A673 (cell line): ENCODE measurements around the gene PSMB11.

Experiments used
- CTCF ChIP-seq: fragments of 300-800, 200-600 bp; sonication (generic); conservative IDR thresholded peaks from 2 replicates; pipeline ENCODE4 v1.5.1; 2017; ENCODE audit warnings: low read depth, mild to moderate bottlenecking, antibody characterized with exemption, low read length, moderate library complexity, mixed read lengths
- EZH2 ChIP-seq: fragments of 200-600 bp; sonication (generic); IDR thresholded peaks from 2 replicates; pipeline ENCODE4 v1.6.1; 2017; ENCODE audit warnings: borderline replicate concordance, low read depth, mild to moderate bottlenecking, mixed read lengths, antibody characterized with exemption, low read length; ENCODE audit not compliant: poor library complexity, severe bottlenecking

GRCh38 chr14:23033251-23033727, 8.7 kb upstream of the PSMB11 start:
- TF ChIP-seq EZH2 (no peak), CTCF (no peak)
